DND-41 (cell line): ENCODE data around the gene DNMBP.
"Not testable (repeated sequence)": the region's sequence is repeated elsewhere in the genome, so short reads cannot be mapped to it uniquely, and the experiment has no call there.

Experiments
- ATAC-seq: fragments of 200-7000 bp; cut with Tn5 transposase; 3 replicates; pipeline ENCODE4 v1.9.1; 2021; ENCODE audit warnings: low read depth; ENCODE audit not compliant: insufficient read depth
- DNase-seq: peaks from one replicate; pipeline ENCODE4 v3.0.0-alpha.2; 2020
- H2AFZ ChIP-seq: 2 replicates; pipeline ENCODE4 v1.6.0; 2012; ENCODE audit warnings: low read depth, low read length
- H3K27ac ChIP-seq: 2 replicates; pipeline ENCODE4 v1.5.1; 2012; ENCODE audit warnings: low read length, inconsistent platforms
- H3K27me3 ChIP-seq: fragments of 200-600 bp; sonication (generic); 2 replicates; pipeline ENCODE4 v1.6.0; 2012; ENCODE audit warnings: low read length, mild to moderate bottlenecking, inconsistent platforms; ENCODE audit not compliant: insufficient read depth, poor library complexity
- H3K36me3 ChIP-seq: 2 replicates; pipeline ENCODE4 v1.5.1; 2012; ENCODE audit warnings: low read length, inconsistent platforms; ENCODE audit not compliant: insufficient read depth
- H3K4me1 ChIP-seq: 2 replicates; pipeline ENCODE4 v1.5.1; 2012; ENCODE audit warnings: mild to moderate bottlenecking, low read length; ENCODE audit not compliant: insufficient read depth
- H3K4me2 ChIP-seq: 2 replicates; pipeline ENCODE4 v1.6.0; 2012; ENCODE audit warnings: mild to moderate bottlenecking, moderate library complexity, low read length, inconsistent platforms; ENCODE audit not compliant: insufficient read depth
- H3K4me3 ChIP-seq, 2 experiments: fragments of 200-600 bp in 1 of 2; shearing (Covaris generic) in 1 of 2; 2 replicates each; pipeline ENCODE4 v1.5.1; 2012 to 2016; ENCODE audit warnings: inconsistent platforms in 2 of 2, low read length in 2 of 2, mild to moderate bottlenecking in 2 of 2, low read depth in 1 of 2, moderate library complexity in 1 of 2
- H3K79me2 ChIP-seq: 2 replicates; pipeline ENCODE4 v1.6.0; 2012; ENCODE audit warnings: low read length, inconsistent platforms; ENCODE audit not compliant: insufficient read depth
- H3K9ac ChIP-seq: 2 replicates; pipeline ENCODE4 v1.6.0; 2012; ENCODE audit warnings: low read depth, mild to moderate bottlenecking, inconsistent platforms, low read length, moderate library complexity
- H3K9me3 ChIP-seq: 2 replicates; pipeline ENCODE4 v1.5.1; 2012; ENCODE audit warnings: low read length, moderate library complexity, mild to moderate bottlenecking, inconsistent platforms; ENCODE audit not compliant: insufficient read depth, severe bottlenecking
- H4K20me1 ChIP-seq: 2 replicates; pipeline ENCODE4 v1.6.0; 2012; ENCODE audit warnings: low read length; ENCODE audit not compliant: insufficient read depth
- EZH2 ChIP-seq: IDR thresholded peaks from 3 replicates; pipeline ENCODE4 v1.6.1; 2012; ENCODE audit warnings: borderline replicate concordance, low read depth, mild to moderate bottlenecking, moderate library complexity, low read length, inconsistent platforms; ENCODE audit not compliant: severe bottlenecking
- TF ChIP-seq, protein P1 (sequence below): IDR thresholded peaks from 2 replicates; pipeline ENCODE4 v1.5.1; 2012; ENCODE audit warnings: borderline replicate concordance, low read length, moderate library complexity, mild to moderate bottlenecking; ENCODE audit not compliant: poor library complexity, severe bottlenecking; ENCODE audit errors: extremely low read depth

Gene DNMBP

DNA sequence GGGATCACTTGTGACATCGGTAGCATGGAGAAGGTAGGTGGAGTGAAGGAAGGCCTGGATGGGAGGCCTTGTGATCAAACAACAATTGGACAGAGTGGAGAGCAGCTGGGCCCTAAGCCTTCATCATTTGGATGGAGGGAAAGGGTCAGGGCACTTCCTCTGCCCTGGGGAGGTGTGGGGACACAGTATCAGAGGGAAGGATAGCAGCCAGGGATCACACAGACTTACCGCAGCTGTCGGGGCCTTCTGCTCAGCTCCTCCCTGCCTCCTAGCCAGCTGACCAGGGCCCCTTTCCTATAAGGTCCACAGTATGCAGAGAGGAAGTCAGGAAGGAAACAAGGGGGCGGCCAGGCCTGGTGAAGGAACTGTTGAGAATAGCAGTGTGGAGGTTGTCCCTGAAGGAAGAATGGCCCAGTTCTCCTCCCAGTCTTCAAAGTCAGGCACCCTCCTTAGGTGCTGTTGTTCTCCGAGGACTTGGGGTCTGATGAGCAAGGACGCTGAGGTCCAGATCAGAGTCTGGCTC is 165.3 kb downstream of the DNMBP start:
- Histone ChIP-seq H3K79me2 (no peaks in the 10 kb centered on the region), H3K27ac (no peak overlapping the region), H3K36me3 (no peaks in the 10 kb centered on the region), H4K20me1 (peaks cover 3% of the 10 kb centered on the region; the same call in 1 of the 2 replicates), H3K4me3 (no peak overlapping the region), H3K9me3 (no peaks in the 10 kb centered on the region), H3K4me1 (peaks cover 5% of the 10 kb centered on the region; the same call in 1 of the 2 replicates), H3K27me3 (no peaks in the 10 kb centered on the region), H2AFZ (no peak overlapping the region), H3K4me2 (no peak overlapping the region), H3K9ac (no peak overlapping the region)
- TF ChIP-seq, protein P1, sequence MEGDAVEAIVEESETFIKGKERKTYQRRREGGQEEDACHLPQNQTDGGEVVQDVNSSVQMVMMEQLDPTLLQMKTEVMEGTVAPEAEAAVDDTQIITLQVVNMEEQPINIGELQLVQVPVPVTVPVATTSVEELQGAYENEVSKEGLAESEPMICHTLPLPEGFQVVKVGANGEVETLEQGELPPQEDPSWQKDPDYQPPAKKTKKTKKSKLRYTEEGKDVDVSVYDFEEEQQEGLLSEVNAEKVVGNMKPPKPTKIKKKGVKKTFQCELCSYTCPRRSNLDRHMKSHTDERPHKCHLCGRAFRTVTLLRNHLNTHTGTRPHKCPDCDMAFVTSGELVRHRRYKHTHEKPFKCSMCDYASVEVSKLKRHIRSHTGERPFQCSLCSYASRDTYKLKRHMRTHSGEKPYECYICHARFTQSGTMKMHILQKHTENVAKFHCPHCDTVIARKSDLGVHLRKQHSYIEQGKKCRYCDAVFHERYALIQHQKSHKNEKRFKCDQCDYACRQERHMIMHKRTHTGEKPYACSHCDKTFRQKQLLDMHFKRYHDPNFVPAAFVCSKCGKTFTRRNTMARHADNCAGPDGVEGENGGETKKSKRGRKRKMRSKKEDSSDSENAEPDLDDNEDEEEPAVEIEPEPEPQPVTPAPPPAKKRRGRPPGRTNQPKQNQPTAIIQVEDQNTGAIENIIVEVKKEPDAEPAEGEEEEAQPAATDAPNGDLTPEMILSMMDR = no peak
- no peak for TF ChIP-seq EZH2
- DNase-seq = no peak
- ATAC-seq = no peak

DNA sequence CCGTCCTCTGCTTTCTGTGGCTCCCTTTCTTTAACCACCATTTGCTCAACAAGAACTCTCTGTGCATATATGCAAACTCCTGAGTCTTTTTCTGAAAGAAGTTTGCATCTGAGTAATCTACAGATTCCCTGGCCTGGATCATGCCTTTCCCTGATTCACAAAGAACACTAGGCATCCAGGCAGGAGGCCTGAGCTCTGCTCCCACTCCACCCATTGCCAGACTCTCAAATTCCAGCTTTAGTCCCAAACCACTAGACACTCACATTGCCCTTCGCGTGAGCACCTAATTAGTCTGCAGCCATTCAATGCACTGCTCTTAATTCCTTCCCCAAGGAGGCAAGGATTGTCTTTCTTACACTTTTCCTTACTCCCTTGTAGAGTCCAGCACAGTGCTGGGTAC is 166.4 kb downstream of the DNMBP start:
- H3K9ac ChIP-seq = no peak overlapping the region
- no peak overlapping the region for H3K4me3 ChIP-seq
- no peak overlapping the region for H3K27ac ChIP-seq
- TF ChIP-seq, protein P1 = no peak
- no peak for TF ChIP-seq EZH2
- peaks cover 5% of the 10 kb centered on the region; the same call in 1 of the 2 replicates for H3K4me1 ChIP-seq
- H3K9me3 ChIP-seq = no peaks in the 10 kb centered on the region
- DNase-seq (no peak), ATAC-seq (no peak)
- H3K36me3 ChIP-seq = no peaks in the 10 kb centered on the region
- no peak overlapping the region for H2AFZ ChIP-seq
- H3K27me3 ChIP-seq = no peaks in the 10 kb centered on the region
- H4K20me1 ChIP-seq = peaks cover 1% of the 10 kb centered on the region; the same call in 1 of the 2 replicates
- no peak overlapping the region for H3K4me2 ChIP-seq
- no peaks in the 10 kb centered on the region for H3K79me2 ChIP-seq

GRCh38 chr10:99841746-99842145 is 168.0 kb downstream of the DNMBP start:
- TF ChIP-seq, protein P1 = no peak
- no peak for TF ChIP-seq EZH2

DNA sequence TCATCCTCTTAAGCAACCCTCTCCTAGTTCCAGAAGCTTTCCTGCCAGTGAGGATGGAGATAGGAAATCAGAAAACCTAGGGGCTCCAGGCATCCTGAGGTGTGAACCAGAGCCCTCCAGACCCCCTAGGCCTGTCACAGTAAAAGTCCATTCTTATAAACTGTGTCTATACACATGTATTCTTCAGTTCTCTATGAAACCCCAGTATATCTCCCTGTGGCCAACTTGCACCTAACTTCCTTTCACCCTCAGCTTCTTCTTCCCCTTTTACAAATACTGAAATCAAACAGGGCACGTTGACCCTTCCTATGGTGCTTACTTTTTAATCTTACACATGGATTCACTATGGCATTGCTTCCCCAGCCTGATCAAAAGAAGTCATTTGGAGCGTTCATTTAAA is 168.9 kb downstream of the DNMBP start:
- not testable (repeated sequence) for DNase-seq

More at GRCh38 chr10:99841746-99842145, 168.0 kb downstream of the DNMBP start:
- no peak overlapping the region for H2AFZ ChIP-seq
- ATAC-seq (no peak), DNase-seq (no peak)
- no peak overlapping the region for H3K4me2 ChIP-seq
- no peaks in the 10 kb centered on the region for H3K9me3 ChIP-seq
- H3K27me3 ChIP-seq = no peaks in the 10 kb centered on the region
- no peaks in the 10 kb centered on the region for H3K79me2 ChIP-seq
- no peaks in the 10 kb centered on the region for H3K36me3 ChIP-seq
- no peak overlapping the region for H3K27ac ChIP-seq
- H4K20me1 ChIP-seq = no peaks in the 10 kb centered on the region
- H3K4me3 ChIP-seq = no peak overlapping the region
- no peak overlapping the region for H3K9ac ChIP-seq
- H3K4me1 ChIP-seq = peaks cover 5% of the 10 kb centered on the region; the same call in 1 of the 2 replicates

More for the DNA sequence above, 168.9 kb downstream of the DNMBP start:
- not testable (repeated sequence) for H3K9me3 ChIP-seq, H3K27ac ChIP-seq, H3K4me1 ChIP-seq, H4K20me1 ChIP-seq, H2AFZ ChIP-seq, ATAC-seq, H3K27me3 ChIP-seq, H3K4me3 ChIP-seq, H3K36me3 ChIP-seq, H3K9ac ChIP-seq, H3K79me2 ChIP-seq, H3K4me2 ChIP-seq
